ENCODE data around the gene NPAS3.

NPAS3 gene

DNA sequence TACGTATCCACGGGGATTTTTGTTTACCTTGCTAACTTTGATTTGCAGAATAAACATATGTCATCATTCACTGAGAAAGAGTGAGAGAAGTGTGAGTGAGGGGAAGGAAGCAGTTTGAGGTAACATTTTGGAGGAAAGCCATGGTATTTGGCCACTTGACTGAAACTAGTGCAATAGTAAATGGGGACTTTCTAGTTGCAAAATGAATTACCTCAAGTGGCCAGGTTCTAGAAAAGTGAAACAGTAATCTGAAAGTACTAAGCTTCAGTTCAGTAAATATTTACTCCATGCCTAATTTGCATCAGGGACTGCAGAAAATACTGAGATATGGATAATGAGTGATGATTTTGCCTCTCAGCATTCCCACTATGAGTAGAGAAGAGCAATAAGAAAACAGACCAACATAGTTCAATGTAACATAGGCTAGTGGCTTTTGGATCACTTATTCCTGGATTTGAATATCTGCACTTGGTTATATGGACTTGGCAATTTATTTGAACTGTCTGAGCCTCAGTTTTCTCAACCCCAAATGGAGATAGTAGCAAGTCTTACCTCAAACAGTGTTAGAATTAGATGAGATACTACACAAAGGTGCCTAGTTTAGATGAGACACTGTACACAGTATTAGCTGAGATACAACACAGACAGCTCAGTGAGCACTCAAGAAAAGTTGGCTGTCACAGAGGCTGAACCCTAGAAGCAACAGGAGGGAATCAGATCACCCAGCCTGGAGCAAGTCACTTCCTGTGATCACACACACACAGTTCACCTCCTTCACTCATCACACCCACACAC lies 439.1 kb downstream of the NPAS3 start:
- TF ChIP-seq, protein P1, sequence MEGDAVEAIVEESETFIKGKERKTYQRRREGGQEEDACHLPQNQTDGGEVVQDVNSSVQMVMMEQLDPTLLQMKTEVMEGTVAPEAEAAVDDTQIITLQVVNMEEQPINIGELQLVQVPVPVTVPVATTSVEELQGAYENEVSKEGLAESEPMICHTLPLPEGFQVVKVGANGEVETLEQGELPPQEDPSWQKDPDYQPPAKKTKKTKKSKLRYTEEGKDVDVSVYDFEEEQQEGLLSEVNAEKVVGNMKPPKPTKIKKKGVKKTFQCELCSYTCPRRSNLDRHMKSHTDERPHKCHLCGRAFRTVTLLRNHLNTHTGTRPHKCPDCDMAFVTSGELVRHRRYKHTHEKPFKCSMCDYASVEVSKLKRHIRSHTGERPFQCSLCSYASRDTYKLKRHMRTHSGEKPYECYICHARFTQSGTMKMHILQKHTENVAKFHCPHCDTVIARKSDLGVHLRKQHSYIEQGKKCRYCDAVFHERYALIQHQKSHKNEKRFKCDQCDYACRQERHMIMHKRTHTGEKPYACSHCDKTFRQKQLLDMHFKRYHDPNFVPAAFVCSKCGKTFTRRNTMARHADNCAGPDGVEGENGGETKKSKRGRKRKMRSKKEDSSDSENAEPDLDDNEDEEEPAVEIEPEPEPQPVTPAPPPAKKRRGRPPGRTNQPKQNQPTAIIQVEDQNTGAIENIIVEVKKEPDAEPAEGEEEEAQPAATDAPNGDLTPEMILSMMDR (conservative IDR thresholded peaks at IDR 0.05; ENCODE audit: control insufficient read depth, insufficient read depth, low read depth, low read length): no peak
- DNase-seq (ENCODE audit: low read depth): no peak
- H3K4me3 ChIP-seq (ENCODE audit: control insufficient read depth, low read depth, low read length): no peak overlapping the region

DNA sequence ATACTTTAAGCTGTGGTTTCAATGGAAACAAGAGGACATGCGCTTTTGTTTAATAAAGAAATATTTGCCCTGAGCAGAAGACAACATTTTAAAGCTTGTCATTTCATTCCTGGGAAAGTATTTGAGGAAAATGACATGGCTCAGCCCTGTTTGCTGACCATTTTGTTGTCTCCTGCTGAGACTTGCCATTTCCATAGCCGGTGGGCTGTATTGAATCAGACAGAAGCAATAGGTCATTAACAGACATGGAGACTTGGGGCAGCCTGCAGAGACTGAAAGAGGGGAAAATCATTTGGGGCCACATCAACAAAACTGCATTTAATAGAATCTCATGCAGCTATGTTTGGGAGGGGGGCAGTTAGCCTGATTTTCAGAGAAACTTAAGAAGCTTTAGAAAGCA lies 443.0 kb downstream of the NPAS3 start:
- no peak for DNase-seq (ENCODE audit: low read depth)
- TF ChIP-seq, protein P1 (conservative IDR thresholded peaks at IDR 0.05; ENCODE audit: control insufficient read depth, insufficient read depth, low read depth, low read length): no peak
- H3K4me3 ChIP-seq (ENCODE audit: control insufficient read depth, low read depth, low read length): no peak overlapping the region

DNA sequence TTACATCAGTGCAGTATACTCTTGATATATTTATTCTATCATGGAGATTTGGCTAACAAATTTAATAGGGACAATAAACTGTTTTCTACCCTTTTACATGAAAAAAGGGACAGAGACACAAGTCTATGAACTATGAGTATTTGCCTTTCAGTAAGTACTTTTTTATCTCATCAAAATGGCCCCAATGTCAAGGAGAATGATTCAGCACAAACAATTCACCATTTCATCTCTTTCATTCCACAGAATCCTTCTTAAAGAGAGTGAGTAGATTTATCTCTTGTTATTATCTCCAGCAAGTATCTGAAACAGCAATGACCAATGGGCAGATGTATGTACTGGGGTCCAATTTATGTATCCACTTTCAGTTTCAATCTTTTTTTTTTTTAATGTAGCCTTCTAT lies 447.5 kb downstream of the NPAS3 start:
- no peak for DNase-seq (ENCODE audit: low read depth)

DNA sequence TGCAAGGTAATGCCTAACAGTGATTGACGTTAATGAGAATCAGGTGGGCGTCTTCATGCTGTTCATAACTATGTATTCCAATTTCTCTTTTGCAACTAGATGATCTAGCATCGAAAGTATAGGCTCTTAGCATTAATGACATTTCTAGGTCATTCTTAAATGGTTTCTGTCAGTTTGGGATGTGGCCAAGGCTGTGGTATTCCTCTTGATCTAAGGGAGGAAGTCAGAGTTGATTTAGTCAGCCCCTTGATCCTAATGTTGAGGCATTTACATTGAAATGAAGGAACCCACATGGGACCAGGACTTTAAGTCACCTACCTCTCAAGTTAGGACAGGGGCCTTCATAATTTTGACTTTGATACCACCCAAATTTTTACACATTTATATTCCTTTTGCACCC lies 448.1 kb downstream of the NPAS3 start:
- TF ChIP-seq, protein P1 (conservative IDR thresholded peaks at IDR 0.05; ENCODE audit: control insufficient read depth, insufficient read depth, low read depth, low read length): no peak
- no peak for DNase-seq (ENCODE audit: low read depth)
- H3K4me3 ChIP-seq (ENCODE audit: control insufficient read depth, low read depth, low read length): no peak overlapping the region

More for the DNA sequence above, 447.5 kb downstream of the NPAS3 start:
- TF ChIP-seq, protein P1 (conservative IDR thresholded peaks at IDR 0.05; ENCODE audit: control insufficient read depth, insufficient read depth, low read depth, low read length): no peak
- H3K4me3 ChIP-seq (ENCODE audit: control insufficient read depth, low read depth, low read length): no peak overlapping the region

DNA sequence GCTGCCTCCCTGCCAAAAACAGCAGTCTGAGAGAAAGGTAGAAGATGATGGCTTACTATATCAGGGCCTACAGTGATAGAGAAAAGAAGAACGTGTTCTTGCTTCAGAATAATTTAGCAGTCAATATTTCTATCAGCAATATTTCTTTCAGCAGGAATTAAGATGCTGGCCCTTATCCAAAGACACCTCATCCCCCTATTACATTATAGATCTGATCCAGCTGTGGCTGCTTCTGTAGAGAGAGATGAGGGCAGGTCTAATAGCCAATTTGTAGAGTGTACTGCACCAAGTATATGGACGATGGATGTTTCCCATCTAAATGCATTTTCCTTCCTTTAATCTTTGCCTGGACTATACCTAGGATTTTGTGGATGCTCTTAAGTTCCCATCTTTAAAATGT lies 451.7 kb downstream of the NPAS3 start:
- TF ChIP-seq, protein P1 (conservative IDR thresholded peaks at IDR 0.05; ENCODE audit: control insufficient read depth, insufficient read depth, low read depth, low read length): no peak
- no peak overlapping the region for H3K4me3 ChIP-seq (ENCODE audit: control insufficient read depth, low read depth, low read length)
- DNase-seq (ENCODE audit: low read depth): peak; percentile 5

DNA sequence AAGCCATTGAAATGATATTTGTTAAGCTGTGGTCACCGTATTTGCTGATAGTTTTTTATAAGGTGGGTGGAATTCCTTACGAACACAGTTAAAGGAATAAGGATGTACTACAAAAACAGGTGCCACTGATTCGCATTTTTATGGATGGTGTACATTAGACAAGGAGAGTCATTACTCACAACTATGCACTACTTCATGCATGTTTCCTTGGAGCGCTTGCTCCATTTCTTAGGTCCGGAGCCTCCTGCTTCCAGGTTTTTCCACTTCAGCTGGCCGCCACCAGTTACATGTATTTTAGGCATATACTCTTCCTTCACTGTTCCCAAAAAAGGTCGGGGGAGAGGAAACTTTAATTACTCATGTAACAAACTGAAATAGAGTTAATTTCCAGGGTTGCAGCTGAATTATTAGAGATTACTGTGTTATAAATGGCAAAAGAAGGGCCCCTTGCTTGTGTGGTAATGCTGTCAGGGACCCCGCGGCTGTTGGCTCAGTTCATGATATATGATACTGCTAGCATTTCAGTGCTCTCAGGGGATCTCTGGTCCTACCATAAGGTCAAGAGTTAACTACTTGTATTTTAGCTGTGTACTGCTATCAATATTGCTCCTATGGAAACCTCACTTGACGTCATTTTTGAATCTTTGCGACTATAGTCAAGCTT lies 454.7 kb downstream of the NPAS3 start:
- H3K4me3 ChIP-seq (ENCODE audit: control insufficient read depth, low read depth, low read length): no peak overlapping the region
- TF ChIP-seq, protein P1 (conservative IDR thresholded peaks at IDR 0.05; ENCODE audit: control insufficient read depth, insufficient read depth, low read depth, low read length): no peak
- no peak for DNase-seq (ENCODE audit: low read depth)

Measured in fibroblast of mammary gland (primary cell).